ENCODE data around the gene ASB13. TPM values are rescaled to one million over a fixed set of nuclear protein-coding genes. Genes with fewer than 3 reads are reported as not detected.

The ASB13 gene
- total and polyA plus RNA-seq, 4 donors = 14.3 to 35.8 (median 23.6) TPM

DNA sequence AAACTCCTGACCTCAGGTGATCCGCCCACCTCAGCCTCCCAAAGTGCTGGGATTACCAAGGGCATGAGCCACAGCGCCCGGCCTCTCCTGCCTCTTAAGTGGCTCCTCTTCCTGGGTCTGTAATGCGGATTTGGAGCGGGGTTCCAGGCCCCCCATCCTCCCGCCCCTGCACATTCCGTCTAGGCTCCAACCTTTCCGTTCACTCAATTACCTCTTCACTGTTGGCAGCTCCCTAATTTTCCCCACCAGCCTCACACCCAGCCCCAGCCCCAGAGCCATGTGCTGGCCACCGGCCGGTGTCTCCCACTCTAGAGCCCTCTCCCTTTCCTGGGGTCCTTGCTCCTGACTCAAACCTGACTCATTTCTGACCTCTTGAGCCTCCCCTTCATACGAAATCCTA is 16.6 kb downstream of the ASB13 start:
- WGBS (ENCODE audit: insufficient coverage) = 96% methylated on average over 11 of the region's 11 CpGs
- Histone ChIP-seq H3K36me3 (ENCODE audit: control insufficient read depth, insufficient read depth, low read length) (peaks cover 59% of the 10 kb centered on the region), H3K4me3 (ENCODE audit: low read depth, low read length) (no peak overlapping the region), H3K27me3 (ENCODE audit: control insufficient read depth, insufficient read depth, low read length) (no peaks in the 10 kb centered on the region), H3K27ac (ENCODE audit: low read depth, low read length) (no peak overlapping the region), H3K9me3 (ENCODE audit: control insufficient read depth, insufficient read depth, low read length) (no peaks in the 10 kb centered on the region), H3K4me1 (ENCODE audit: control insufficient read depth, insufficient read depth, low read length) (peaks cover 4% of the 10 kb centered on the region)
- no peak for DNase-seq (ENCODE audit: low read depth in 4 of 6, low spot score in 6 of 6)

- H3K27ac ChIP-seq (ENCODE audit: low read depth, low read length) = no peak overlapping the region
- no peak for DNase-seq (ENCODE audit: low read depth in 4 of 6, low spot score in 6 of 6)
These were observed 17.6 kb downstream of the ASB13 start for GRCh38 chr10:5648494-5649457.

GRCh38 chr10:5647507-5648240 is 18.7 kb downstream of the ASB13 start:
- Histone ChIP-seq H3K36me3 (ENCODE audit: control insufficient read depth, insufficient read depth, low read length) (peaks cover 65% of the 10 kb centered on the region), H3K4me3 (ENCODE audit: low read depth, low read length) (no peak overlapping the region), H3K4me1 (ENCODE audit: control insufficient read depth, insufficient read depth, low read length) (peaks cover 4% of the 10 kb centered on the region), H3K27ac (ENCODE audit: low read depth, low read length) (no peak overlapping the region), H3K27me3 (ENCODE audit: control insufficient read depth, insufficient read depth, low read length) (no peaks in the 10 kb centered on the region), H3K9me3 (ENCODE audit: control insufficient read depth, insufficient read depth, low read length) (no peaks in the 10 kb centered on the region)
- no peak for DNase-seq (ENCODE audit: low read depth in 4 of 6, low spot score in 6 of 6)
- over 99% methylated on average over 11 of the region's 11 CpGs for WGBS (ENCODE audit: insufficient coverage)

More at GRCh38 chr10:5648494-5649457, 17.6 kb downstream of the ASB13 start:
- no peak overlapping the region for H3K4me3 ChIP-seq (ENCODE audit: low read depth, low read length)
- no peaks in the 10 kb centered on the region for H3K27me3 ChIP-seq (ENCODE audit: control insufficient read depth, insufficient read depth, low read length)
- WGBS (ENCODE audit: insufficient coverage) = 93% methylated on average over 44 of the region's 50 CpGs
- H3K36me3 ChIP-seq (ENCODE audit: control insufficient read depth, insufficient read depth, low read length) = peaks cover 68% of the 10 kb centered on the region
- H3K9me3 ChIP-seq (ENCODE audit: control insufficient read depth, insufficient read depth, low read length) = no peaks in the 10 kb centered on the region
- peaks cover 4% of the 10 kb centered on the region for H3K4me1 ChIP-seq (ENCODE audit: control insufficient read depth, insufficient read depth, low read length)

- no peak overlapping the region for H3K27ac ChIP-seq (ENCODE audit: low read depth, low read length)
- no peaks in the 10 kb centered on the region for H3K9me3 ChIP-seq (ENCODE audit: control insufficient read depth, insufficient read depth, low read length)
- H3K4me3 ChIP-seq (ENCODE audit: low read depth, low read length) = no peak overlapping the region
- no peak for DNase-seq (ENCODE audit: low read depth in 4 of 6, low spot score in 6 of 6)
- H3K27me3 ChIP-seq (ENCODE audit: control insufficient read depth, insufficient read depth, low read length) = no peaks in the 10 kb centered on the region
- WGBS (ENCODE audit: insufficient coverage) = 82% methylated on average over 12 of the region's 21 CpGs
- peaks cover 65% of the 10 kb centered on the region for H3K36me3 ChIP-seq (ENCODE audit: control insufficient read depth, insufficient read depth, low read length)
- H3K4me1 ChIP-seq (ENCODE audit: control insufficient read depth, insufficient read depth, low read length) = peaks cover 4% of the 10 kb centered on the region
These were observed 20.3 kb downstream of the ASB13 start for GRCh38 chr10:5645944-5646617.

DNA sequence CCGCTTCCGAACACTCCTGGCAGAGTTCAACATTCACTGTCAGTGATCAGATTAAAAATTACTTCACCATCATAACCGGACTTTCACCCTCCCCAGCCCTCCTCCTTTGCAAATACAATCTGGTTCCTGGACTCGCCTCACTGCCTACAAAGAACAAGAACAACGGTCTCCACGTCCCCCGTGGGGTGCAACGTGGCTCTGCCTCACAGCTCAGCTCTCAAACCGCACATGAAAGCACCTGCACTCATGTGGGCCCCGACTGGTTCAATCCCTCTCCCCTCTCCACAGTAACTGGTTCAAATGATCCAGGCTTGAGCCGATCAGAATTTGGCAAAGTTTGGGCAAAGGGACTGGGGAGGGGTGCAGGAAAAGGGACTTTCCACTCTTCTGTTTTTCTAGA is 21.0 kb downstream of the ASB13 start:
- 69% methylated on average over 8 of the region's 11 CpGs for WGBS (ENCODE audit: insufficient coverage)
- Histone ChIP-seq H3K27ac (ENCODE audit: low read depth, low read length) (no peak overlapping the region), H3K4me3 (ENCODE audit: low read depth, low read length) (no peak overlapping the region), H3K27me3 (ENCODE audit: control insufficient read depth, insufficient read depth, low read length) (no peaks in the 10 kb centered on the region), H3K9me3 (ENCODE audit: control insufficient read depth, insufficient read depth, low read length) (no peaks in the 10 kb centered on the region), H3K36me3 (ENCODE audit: control insufficient read depth, insufficient read depth, low read length) (peaks cover 65% of the 10 kb centered on the region), H3K4me1 (ENCODE audit: control insufficient read depth, insufficient read depth, low read length) (peaks cover 4% of the 10 kb centered on the region)
- no peak for DNase-seq (ENCODE audit: low read depth in 4 of 6, low spot score in 6 of 6)

DNA sequence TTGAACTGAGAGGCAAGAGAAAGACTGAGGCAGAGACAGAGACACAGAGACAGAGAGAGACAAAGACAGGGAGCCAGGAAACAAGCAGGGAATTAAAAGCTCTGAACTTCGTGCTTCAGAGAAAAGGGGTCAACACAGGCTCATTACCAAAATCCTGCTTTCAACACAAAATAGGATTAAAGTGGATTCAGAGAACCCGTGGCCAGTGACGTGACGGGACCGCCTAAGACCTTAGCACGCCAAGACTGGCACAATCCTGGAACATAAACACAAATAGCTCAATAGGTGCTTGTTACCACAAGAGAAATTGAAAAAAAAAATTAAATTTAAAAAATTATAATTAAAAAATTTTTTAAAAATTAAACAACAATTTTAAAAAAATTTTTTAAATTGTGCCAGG is 21.5 kb downstream of the ASB13 start:
- Histone ChIP-seq H3K36me3 (ENCODE audit: control insufficient read depth, insufficient read depth, low read length) (peaks cover 65% of the 10 kb centered on the region), H3K4me1 (ENCODE audit: control insufficient read depth, insufficient read depth, low read length) (peaks cover 4% of the 10 kb centered on the region), H3K9me3 (ENCODE audit: control insufficient read depth, insufficient read depth, low read length) (no peaks in the 10 kb centered on the region), H3K4me3 (ENCODE audit: low read depth, low read length) (no peak overlapping the region), H3K27me3 (ENCODE audit: control insufficient read depth, insufficient read depth, low read length) (no peaks in the 10 kb centered on the region), H3K27ac (ENCODE audit: low read depth, low read length) (no peak overlapping the region)
- no peak for DNase-seq (ENCODE audit: low read depth in 4 of 6, low spot score in 6 of 6)
- 80% methylated on average over 1 of the region's 6 CpGs for WGBS (ENCODE audit: insufficient coverage)

DNA sequence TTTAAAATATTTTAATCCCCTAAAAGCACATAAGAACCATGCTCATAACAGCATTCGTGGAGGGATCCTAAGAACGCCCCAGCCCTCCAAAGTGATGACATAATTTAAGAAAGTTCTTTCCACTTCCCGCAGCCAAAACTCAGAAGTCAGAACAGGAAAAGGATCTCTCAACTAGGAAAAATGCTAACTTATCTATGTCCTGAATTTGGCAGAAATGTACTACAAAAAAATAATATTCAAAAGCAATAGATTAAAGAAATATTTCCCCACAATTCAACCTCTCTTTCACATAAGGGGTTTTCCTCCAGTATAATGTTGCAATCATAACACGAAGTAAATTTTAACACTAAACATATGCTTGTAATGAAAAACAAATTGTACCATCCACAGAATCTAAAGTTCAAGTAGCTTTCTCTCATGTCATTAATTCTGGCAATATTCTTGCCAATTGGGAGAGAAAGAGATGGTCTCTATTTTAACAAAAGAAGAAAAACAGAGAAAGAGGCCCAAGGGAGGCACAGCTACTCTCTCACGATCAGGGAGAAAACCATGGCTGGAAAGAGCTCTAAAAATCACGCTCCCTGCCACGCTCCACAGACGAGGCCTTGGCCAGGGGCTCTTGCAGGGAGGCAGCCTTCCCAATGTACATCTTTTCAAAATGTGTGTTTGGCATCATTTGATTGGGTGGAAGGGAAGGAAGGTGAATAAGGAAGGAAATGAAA is 22.9 kb downstream of the ASB13 start:
- DNase-seq (ENCODE audit: low read depth in 4 of 6, low spot score in 6 of 6) = peak in 1 of 6 donors; percentile 22
- peaks cover 60% of the 10 kb centered on the region for H3K36me3 ChIP-seq (ENCODE audit: control insufficient read depth, insufficient read depth, low read length)
- no peak overlapping the region for H3K4me3 ChIP-seq (ENCODE audit: low read depth, low read length)
- peaks cover 4% of the 10 kb centered on the region for H3K4me1 ChIP-seq (ENCODE audit: control insufficient read depth, insufficient read depth, low read length)
- no peaks in the 10 kb centered on the region for H3K9me3 ChIP-seq (ENCODE audit: control insufficient read depth, insufficient read depth, low read length)
- H3K27ac ChIP-seq (ENCODE audit: low read depth, low read length) = peak overlapping the region; percentile 40
- 56% methylated on average over 5 of the region's 8 CpGs for WGBS (ENCODE audit: insufficient coverage)
- no peaks in the 10 kb centered on the region for H3K27me3 ChIP-seq (ENCODE audit: control insufficient read depth, insufficient read depth, low read length)

DNA sequence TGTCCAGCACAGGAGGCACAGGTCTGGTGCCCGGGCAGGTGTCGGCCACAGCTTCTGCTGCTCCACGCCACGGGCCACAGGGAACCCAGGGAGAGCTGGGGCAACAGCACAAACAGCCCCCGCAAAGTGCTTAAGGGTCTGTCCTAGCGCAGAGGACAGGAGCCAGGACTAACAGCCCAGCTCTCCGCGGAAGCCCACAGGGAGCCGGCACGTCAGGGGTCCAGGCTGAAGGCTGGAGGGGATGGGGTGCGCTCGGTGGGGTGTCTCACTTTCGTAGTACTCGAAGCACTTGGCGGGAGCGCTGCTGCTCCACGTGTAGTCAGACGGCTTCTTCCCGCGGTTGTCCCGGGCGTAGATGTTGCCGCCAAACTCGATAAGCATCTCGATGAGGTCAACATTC is 24.9 kb downstream of the ASB13 start:
- H3K9me3 ChIP-seq (ENCODE audit: control insufficient read depth, insufficient read depth, low read length) = no peaks in the 10 kb centered on the region
- peaks cover 60% of the 10 kb centered on the region for H3K36me3 ChIP-seq (ENCODE audit: control insufficient read depth, insufficient read depth, low read length)
- no peaks in the 10 kb centered on the region for H3K27me3 ChIP-seq (ENCODE audit: control insufficient read depth, insufficient read depth, low read length)
- 92% methylated on average over 25 of the region's 25 CpGs for WGBS (ENCODE audit: insufficient coverage)
- H3K4me1 ChIP-seq (ENCODE audit: control insufficient read depth, insufficient read depth, low read length) = peaks cover 4% of the 10 kb centered on the region
- no peak overlapping the region for H3K4me3 ChIP-seq (ENCODE audit: low read depth, low read length)
- no peak for DNase-seq (ENCODE audit: low read depth in 4 of 6, low spot score in 6 of 6)
- no peak overlapping the region for H3K27ac ChIP-seq (ENCODE audit: low read depth, low read length)

DNA sequence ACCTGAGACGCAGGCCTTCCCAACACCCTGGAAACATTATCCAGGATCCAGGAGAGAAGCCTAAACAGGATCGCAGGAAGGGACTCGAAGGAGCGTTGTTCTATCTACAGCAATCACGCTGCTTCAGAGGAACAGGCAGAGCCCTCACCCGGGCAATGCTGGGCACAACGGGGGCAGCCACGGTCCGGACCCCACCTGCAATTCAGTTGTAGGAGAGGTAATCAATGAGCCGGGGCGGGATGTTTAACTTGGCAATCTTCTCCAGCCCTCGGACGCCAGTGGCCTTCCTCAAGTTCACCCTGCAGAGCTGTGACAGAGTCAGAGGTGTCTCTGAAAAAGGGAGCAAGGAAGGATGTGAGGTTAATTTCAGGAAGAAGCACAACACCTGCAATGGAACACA is 25.9 kb downstream of the ASB13 start:
- Histone ChIP-seq H3K36me3 (ENCODE audit: control insufficient read depth, insufficient read depth, low read length) (peaks cover 53% of the 10 kb centered on the region), H3K4me1 (ENCODE audit: control insufficient read depth, insufficient read depth, low read length) (peaks cover 4% of the 10 kb centered on the region), H3K9me3 (ENCODE audit: control insufficient read depth, insufficient read depth, low read length) (no peaks in the 10 kb centered on the region), H3K4me3 (ENCODE audit: low read depth, low read length) (no peak overlapping the region), H3K27me3 (ENCODE audit: control insufficient read depth, insufficient read depth, low read length) (no peaks in the 10 kb centered on the region), H3K27ac (ENCODE audit: low read depth, low read length) (no peak overlapping the region)
- no peak for DNase-seq (ENCODE audit: low read depth in 4 of 6, low spot score in 6 of 6)
- 85% methylated on average over 9 of the region's 13 CpGs for WGBS (ENCODE audit: insufficient coverage)

Data from spinal cord (tissue), 10 donors.